ENCODE data around the gene EPHA2.

DNA sequence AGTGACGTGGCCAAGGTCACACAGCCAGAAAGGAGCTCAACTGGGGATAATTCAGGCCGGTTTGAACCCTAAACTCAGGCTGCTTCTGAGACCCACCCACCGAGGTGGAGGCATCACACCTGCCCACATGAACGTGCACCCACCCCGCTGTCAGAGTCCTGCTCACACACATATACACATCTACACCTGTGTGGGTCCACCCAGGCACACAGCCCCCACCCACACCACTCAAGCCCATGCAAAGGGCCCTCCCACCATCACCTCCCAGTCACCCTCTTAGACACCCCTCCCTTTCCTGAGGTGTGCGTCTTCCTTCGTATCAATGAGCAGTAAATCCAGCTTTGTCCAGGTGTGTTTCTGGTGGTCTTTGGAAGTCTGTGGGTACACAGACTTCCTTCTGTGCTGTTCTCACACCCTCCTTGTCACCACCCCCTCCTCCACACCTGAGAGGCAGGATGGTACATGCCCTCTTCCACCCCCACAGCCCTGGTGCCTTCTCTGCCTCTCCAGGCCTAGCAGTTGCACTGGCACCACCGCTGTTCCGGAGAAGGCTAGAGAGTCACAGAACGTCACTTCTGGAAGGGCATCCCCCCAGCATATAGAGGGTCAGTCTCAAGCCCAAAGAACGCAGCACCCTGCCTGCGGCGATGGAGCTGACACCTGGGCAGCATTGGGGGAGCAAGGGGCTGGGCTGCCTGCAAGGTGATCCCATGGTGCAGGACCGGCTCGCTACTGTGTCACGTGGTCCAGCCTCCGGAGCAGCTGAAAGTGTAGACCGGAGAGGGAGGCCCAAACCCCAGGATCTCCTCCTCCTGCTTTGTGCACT lies 63.6 kb downstream of the EPHA2 start:
- TF ChIP-seq FOXM1 (IDR thresholded peaks at IDR 0.05; ENCODE audit: low read depth), result no peak
- TF ChIP-seq, protein P1, sequence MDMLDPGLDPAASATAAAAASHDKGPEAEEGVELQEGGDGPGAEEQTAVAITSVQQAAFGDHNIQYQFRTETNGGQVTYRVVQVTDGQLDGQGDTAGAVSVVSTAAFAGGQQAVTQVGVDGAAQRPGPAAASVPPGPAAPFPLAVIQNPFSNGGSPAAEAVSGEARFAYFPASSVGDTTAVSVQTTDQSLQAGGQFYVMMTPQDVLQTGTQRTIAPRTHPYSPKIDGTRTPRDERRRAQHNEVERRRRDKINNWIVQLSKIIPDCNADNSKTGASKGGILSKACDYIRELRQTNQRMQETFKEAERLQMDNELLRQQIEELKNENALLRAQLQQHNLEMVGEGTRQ (IDR thresholded peaks at IDR 0.05; ENCODE audit: borderline replicate concordance, low read depth, low read length), result no peak
- no peak for TF ChIP-seq RCOR1 (IDR thresholded peaks at IDR 0.05; ENCODE audit: low read length)
- TF ChIP-seq, protein P2, sequence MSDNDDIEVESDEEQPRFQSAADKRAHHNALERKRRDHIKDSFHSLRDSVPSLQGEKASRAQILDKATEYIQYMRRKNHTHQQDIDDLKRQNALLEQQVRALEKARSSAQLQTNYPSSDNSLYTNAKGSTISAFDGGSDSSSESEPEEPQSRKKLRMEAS (IDR thresholded peaks at IDR 0.05; ENCODE audit: low read depth), result no peak
- TF ChIP-seq, protein P3, sequence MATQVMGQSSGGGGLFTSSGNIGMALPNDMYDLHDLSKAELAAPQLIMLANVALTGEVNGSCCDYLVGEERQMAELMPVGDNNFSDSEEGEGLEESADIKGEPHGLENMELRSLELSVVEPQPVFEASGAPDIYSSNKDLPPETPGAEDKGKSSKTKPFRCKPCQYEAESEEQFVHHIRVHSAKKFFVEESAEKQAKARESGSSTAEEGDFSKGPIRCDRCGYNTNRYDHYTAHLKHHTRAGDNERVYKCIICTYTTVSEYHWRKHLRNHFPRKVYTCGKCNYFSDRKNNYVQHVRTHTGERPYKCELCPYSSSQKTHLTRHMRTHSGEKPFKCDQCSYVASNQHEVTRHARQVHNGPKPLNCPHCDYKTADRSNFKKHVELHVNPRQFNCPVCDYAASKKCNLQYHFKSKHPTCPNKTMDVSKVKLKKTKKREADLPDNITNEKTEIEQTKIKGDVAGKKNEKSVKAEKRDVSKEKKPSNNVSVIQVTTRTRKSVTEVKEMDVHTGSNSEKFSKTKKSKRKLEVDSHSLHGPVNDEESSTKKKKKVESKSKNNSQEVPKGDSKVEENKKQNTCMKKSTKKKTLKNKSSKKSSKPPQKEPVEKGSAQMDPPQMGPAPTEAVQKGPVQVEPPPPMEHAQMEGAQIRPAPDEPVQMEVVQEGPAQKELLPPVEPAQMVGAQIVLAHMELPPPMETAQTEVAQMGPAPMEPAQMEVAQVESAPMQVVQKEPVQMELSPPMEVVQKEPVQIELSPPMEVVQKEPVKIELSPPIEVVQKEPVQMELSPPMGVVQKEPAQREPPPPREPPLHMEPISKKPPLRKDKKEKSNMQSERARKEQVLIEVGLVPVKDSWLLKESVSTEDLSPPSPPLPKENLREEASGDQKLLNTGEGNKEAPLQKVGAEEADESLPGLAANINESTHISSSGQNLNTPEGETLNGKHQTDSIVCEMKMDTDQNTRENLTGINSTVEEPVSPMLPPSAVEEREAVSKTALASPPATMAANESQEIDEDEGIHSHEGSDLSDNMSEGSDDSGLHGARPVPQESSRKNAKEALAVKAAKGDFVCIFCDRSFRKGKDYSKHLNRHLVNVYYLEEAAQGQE (IDR thresholded peaks at IDR 0.05; ENCODE audit: low read depth, low read length), result no peak
- TF ChIP-seq, protein P4, sequence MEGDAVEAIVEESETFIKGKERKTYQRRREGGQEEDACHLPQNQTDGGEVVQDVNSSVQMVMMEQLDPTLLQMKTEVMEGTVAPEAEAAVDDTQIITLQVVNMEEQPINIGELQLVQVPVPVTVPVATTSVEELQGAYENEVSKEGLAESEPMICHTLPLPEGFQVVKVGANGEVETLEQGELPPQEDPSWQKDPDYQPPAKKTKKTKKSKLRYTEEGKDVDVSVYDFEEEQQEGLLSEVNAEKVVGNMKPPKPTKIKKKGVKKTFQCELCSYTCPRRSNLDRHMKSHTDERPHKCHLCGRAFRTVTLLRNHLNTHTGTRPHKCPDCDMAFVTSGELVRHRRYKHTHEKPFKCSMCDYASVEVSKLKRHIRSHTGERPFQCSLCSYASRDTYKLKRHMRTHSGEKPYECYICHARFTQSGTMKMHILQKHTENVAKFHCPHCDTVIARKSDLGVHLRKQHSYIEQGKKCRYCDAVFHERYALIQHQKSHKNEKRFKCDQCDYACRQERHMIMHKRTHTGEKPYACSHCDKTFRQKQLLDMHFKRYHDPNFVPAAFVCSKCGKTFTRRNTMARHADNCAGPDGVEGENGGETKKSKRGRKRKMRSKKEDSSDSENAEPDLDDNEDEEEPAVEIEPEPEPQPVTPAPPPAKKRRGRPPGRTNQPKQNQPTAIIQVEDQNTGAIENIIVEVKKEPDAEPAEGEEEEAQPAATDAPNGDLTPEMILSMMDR (IDR thresholded peaks at IDR 0.05), result no peak
- TF ChIP-seq EP300 (IDR thresholded peaks at IDR 0.05; ENCODE audit: borderline replicate concordance in 1 of 2, low read depth in 1 of 2, low read length in 1 of 2), result no peak
- TF ChIP-seq JUND (IDR thresholded peaks at IDR 0.05), result no peak
- no peak for TF ChIP-seq EZH2phosphoT487 (IDR thresholded peaks at IDR 0.05; ENCODE audit: borderline replicate concordance, low read depth)
- no peak for TF ChIP-seq YY1 (IDR thresholded peaks at IDR 0.05; ENCODE audit: low read depth)
